Subcutaneous adipose tissue (tissue), 4 donors: ENCODE data around the gene GPX8. TPM values are rescaled to one million over a fixed set of nuclear protein-coding genes. Genes with fewer than 3 reads are reported as not detected.

Source experiments
- CTCF ChIP-seq: fragments of 450-650 bp; IDR thresholded peaks from one replicate; pipeline ENCODE4 v1.5.1; 2016; ENCODE audit warnings: low read depth, mild to moderate bottlenecking, control low read depth, antibody characterized with exemption, moderate library complexity
- small RNA-seq: library from RNA; depleted of rRNA; stranded (forward); fragments of <200 nt; gene quantifications from one replicate; pipeline ENCODE3, GENCODE V24; 2016
- total RNA-seq, 4 donors: library from RNA; depleted of rRNA; stranded (reverse); fragments of >200 nt; gene quantifications; one replicate each; pipeline ENCODE4 v1.1.0, GENCODE V29; 2016

The GPX8 gene
- total RNA-seq, 4 donors from 2014 or later, result 5.7 to 19.7 (median 14.9) TPM

GRCh38 chr5:55188656-55189540, 28.9 kb downstream of the GPX8 start:
- TF ChIP-seq CTCF, result no peak

GRCh38 chr5:55191165-55191564, 31.2 kb downstream of the GPX8 start:
- TF ChIP-seq CTCF, result no peak

DNA sequence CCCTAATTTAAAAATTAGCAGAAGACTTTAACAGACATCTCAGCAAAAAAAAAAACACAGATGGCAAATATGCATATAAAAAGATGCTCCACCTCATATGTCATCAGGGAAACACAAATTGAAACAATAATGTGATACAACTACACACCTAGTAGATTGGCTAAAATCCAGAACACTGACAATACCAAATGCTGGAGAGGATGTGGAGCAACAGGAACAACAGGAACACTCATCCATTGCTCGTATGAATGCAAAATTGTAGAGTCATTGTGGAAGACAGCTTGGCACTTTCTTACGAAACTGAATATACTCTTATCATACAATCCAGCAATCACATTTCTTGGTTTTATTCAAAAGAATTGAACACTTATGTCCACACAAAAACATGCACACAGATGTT, 45.0 kb downstream of the GPX8 start:
- no peak for TF ChIP-seq CTCF

- no peak for TF ChIP-seq CTCF
These were observed 51.4 kb downstream of the GPX8 start for GRCh38 chr5:55211184-55211874.

Small RNAs within 50 kb of the gene (small RNA-seq; reads per million reads assigned to genes)
- 0.36 reads per million for gene MIR449A
- gene MIR449B, result not detected
- not detected for gene MIR449C

Other genes starting within 250 kb of the GPX8 start
- gene ESM1, start 174.6 kb upstream of the GPX8 start, total RNA-seq, result not detected
- gene GZMK, start 135.9 kb upstream of the GPX8 start, total RNA-seq, result 1 to 10 TPM in 3 of 4 donors, not detected in 1; 1.1 to 3.4 (median 2.6) TPM
- 1 to 10 TPM in 3 of 4 donors, not detected in 1; 1.3 to 2.2 (median 1.8) TPM for gene GZMA, start 57.5 kb upstream of the GPX8 start, total RNA-seq
- gene CDC20B, start 13.0 kb downstream of the GPX8 start, total RNA-seq, result not detected
- gene MCIDAS, start 67.1 kb downstream of the GPX8 start, total RNA-seq, result not detected
- under 1 TPM in 1 of 4 donors, not detected in 3; 0.44 TPM for gene CCNO, start 73.4 kb downstream of the GPX8 start, total RNA-seq
- gene DHX29, start 147.5 kb downstream of the GPX8 start, total RNA-seq, result 10 to 100 TPM; 21.3 to 39.5 (median 30.2) TPM
- 100 to 1,000 TPM in 1 of 4 donors, 10 to 100 TPM in 3; 66.3 to 130 (median 76.3) TPM for gene MTREX, start 147.8 kb downstream of the GPX8 start, total RNA-seq